ENCODE measurements around the gene TMEM131. TPM values are rescaled to one million over a fixed set of nuclear protein-coding genes. Genes with fewer than 3 reads are reported as not detected.

TMEM131 gene
- total RNA-seq, 1 donor from 2014 or later, result 59.4 TPM

DNA sequence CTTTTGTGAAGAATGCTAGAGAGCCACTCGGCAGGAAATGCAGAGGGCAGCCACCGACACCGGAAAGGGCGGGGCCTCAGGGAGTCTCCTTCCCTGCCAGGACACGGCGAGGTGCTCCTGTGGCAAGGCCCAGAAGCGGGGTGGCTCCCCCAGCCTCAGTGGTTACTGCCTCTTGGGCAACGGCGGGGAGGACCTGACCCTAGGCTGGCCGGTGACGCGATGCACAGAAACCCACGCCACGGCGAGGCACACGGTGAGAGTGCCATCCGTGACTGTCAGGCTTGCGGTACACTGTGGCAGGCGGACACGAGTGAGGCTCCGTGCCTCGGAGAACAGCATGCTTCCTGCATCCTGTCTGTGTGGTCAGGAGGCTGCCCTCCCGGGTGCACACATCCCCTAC is 234.6 kb downstream of the TMEM131 start:
- Mint-ChIP-seq H3K27me3 (ENCODE audit: insufficient read depth, low read depth) (peaks cover 3% of the 10 kb centered on the region), H3K4me1 (no peaks in the 10 kb centered on the region), H3K36me3 (peaks cover 29% of the 10 kb centered on the region), H3K27ac (no peak overlapping the region), H3K9me3 (no peaks in the 10 kb centered on the region), H3K4me3 (no peak overlapping the region)
- no peaks in the 10 kb centered on the region for H3K79me2 ChIP-seq (ENCODE audit: low read depth)
- H4K20me1 ChIP-seq (ENCODE audit: low read depth), result no peaks in the 10 kb centered on the region
- H3K4me1 ChIP-seq, result no peaks in the 10 kb centered on the region
- H3K4me2 ChIP-seq, result no peak overlapping the region
- H3F3A ChIP-seq (ENCODE audit: low read depth), result no peaks in the 10 kb centered on the region
- H3K9me3 ChIP-seq (ENCODE audit: low read depth), result no peaks in the 10 kb centered on the region
- no peak overlapping the region for H3K27ac ChIP-seq
- no peaks in the 10 kb centered on the region for H3K36me3 ChIP-seq
- TF ChIP-seq EZH2 (IDR thresholded peaks at IDR 0.05) (no peak), EZH2phosphoT487 (IDR thresholded peaks at IDR 0.05) (no peak)
- TF ChIP-seq, protein P1, sequence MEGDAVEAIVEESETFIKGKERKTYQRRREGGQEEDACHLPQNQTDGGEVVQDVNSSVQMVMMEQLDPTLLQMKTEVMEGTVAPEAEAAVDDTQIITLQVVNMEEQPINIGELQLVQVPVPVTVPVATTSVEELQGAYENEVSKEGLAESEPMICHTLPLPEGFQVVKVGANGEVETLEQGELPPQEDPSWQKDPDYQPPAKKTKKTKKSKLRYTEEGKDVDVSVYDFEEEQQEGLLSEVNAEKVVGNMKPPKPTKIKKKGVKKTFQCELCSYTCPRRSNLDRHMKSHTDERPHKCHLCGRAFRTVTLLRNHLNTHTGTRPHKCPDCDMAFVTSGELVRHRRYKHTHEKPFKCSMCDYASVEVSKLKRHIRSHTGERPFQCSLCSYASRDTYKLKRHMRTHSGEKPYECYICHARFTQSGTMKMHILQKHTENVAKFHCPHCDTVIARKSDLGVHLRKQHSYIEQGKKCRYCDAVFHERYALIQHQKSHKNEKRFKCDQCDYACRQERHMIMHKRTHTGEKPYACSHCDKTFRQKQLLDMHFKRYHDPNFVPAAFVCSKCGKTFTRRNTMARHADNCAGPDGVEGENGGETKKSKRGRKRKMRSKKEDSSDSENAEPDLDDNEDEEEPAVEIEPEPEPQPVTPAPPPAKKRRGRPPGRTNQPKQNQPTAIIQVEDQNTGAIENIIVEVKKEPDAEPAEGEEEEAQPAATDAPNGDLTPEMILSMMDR (IDR thresholded peaks at IDR 0.05), result no peak
- H2AFZ ChIP-seq (replicated peaks), result no peak overlapping the region
- no peak for DNase-seq (ENCODE audit: low spot score)
- no peak overlapping the region for H3K4me3 ChIP-seq
- H3K27me3 ChIP-seq, result no peaks in the 10 kb centered on the region
- H3K9ac ChIP-seq, result no peak overlapping the region

DNA sequence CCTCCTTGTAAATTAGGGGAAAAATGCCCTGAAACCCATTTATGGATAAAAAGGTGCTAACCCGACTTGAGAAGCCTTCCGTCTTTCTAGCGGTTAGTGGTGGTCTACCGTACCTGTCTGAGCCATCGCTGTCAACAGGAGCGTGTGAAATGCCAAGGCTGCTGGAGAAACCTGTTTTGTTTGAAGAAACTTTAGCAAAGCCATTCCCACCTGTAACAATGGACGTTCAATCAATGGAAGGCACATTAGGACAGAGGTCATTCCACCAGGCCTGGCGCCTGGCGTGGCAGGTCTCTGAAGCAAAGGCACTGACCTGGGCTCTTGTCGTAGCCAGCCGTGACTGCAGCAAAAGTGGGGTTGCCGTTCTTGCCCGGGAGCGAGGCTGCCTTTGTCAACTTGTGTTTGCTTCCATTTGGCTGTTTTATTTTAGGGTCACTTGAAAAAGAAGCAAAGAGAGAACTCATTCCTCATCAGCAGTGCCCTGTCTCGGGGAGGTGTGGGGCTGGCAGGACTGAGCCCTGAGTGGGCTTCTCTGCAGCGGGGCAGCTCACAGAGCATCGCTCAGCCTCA is 235.2 kb downstream of the TMEM131 start:
- H3K79me2 ChIP-seq (ENCODE audit: low read depth), result no peaks in the 10 kb centered on the region
- H3K4me2 ChIP-seq, result no peak overlapping the region
- no peak overlapping the region for H2AFZ ChIP-seq (replicated peaks)
- H3K27ac ChIP-seq, result no peak overlapping the region
- no peaks in the 10 kb centered on the region for H3K9me3 Mint-ChIP-seq
- H3K27ac Mint-ChIP-seq, result no peak overlapping the region
- no peak for DNase-seq (ENCODE audit: low spot score)
- H3F3A ChIP-seq (ENCODE audit: low read depth), result peaks cover 3% of the 10 kb centered on the region
- H3K4me1 ChIP-seq, result no peaks in the 10 kb centered on the region
- no peak overlapping the region for H3K4me3 ChIP-seq
- H3K9me3 ChIP-seq (ENCODE audit: low read depth), result no peaks in the 10 kb centered on the region
- no peak overlapping the region for H3K9ac ChIP-seq
- H3K36me3 Mint-ChIP-seq, result peaks cover 33% of the 10 kb centered on the region
- TF ChIP-seq, protein P1 (IDR thresholded peaks at IDR 0.05), result no peak
- TF ChIP-seq EZH2 (IDR thresholded peaks at IDR 0.05) (no peak), EZH2phosphoT487 (IDR thresholded peaks at IDR 0.05) (no peak)
- H3K4me3 Mint-ChIP-seq, result no peak overlapping the region
- no peaks in the 10 kb centered on the region for H3K27me3 ChIP-seq
- no peaks in the 10 kb centered on the region for H3K36me3 ChIP-seq
- H3K4me1 Mint-ChIP-seq, result no peaks in the 10 kb centered on the region
- peaks cover 5% of the 10 kb centered on the region for H3K27me3 Mint-ChIP-seq (ENCODE audit: insufficient read depth, low read depth)
- H4K20me1 ChIP-seq (ENCODE audit: low read depth), result no peaks in the 10 kb centered on the region

DNA sequence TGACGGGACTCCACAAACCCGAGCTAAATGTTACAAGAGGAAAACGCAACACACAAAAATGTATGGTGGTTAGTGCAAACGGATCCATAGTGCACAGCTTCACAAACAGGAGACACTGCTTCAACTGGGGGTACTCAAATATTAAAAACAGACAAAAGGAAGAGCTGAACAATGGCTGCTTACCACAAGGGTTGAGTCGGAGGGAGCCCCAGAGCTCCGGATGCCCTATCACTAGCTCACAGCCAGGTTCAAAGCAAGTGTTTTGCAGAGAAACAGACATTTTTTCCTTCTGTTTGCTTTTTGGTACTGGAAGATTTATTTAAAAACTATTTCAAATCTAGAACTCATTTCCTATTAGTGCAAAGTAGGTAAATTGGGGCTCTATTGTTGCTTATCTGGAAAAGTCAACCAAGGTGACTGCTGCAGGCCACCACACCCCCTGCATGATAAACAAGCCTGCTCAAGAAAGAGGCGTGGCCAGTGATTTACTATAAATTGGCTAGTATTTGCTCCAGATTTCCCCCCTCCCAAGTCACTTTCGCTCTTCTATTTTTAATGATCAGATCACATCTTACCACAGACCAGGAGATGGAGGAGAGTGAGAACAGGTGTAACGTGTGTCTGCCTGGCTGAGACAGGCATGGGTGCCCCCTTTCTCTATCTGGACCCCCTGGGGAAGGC is 235.9 kb downstream of the TMEM131 start:
- H3K36me3 Mint-ChIP-seq, result peaks cover 31% of the 10 kb centered on the region

More for the DNA sequence above, 235.9 kb downstream of the TMEM131 start:
- no peaks in the 10 kb centered on the region for H3K79me2 ChIP-seq (ENCODE audit: low read depth)
- peaks cover 5% of the 10 kb centered on the region for H3K27me3 Mint-ChIP-seq (ENCODE audit: insufficient read depth, low read depth)
- no peaks in the 10 kb centered on the region for H3K36me3 ChIP-seq
- H3K4me2 ChIP-seq, result no peak overlapping the region
- H3K9me3 Mint-ChIP-seq, result no peaks in the 10 kb centered on the region
- no peaks in the 10 kb centered on the region for H3K9me3 ChIP-seq (ENCODE audit: low read depth)
- H2AFZ ChIP-seq (replicated peaks), result no peak overlapping the region
- H3K4me1 Mint-ChIP-seq, result no peaks in the 10 kb centered on the region
- no peak overlapping the region for H3K4me3 ChIP-seq
- TF ChIP-seq, protein P1 (IDR thresholded peaks at IDR 0.05), result no peak
- no peak for TF ChIP-seq EZH2phosphoT487 (IDR thresholded peaks at IDR 0.05)
- no peak for TF ChIP-seq EZH2 (IDR thresholded peaks at IDR 0.05)
- no peak overlapping the region for H3K27ac ChIP-seq
- H4K20me1 ChIP-seq (ENCODE audit: low read depth), result no peaks in the 10 kb centered on the region
- peaks cover 3% of the 10 kb centered on the region for H3F3A ChIP-seq (ENCODE audit: low read depth)
- H3K4me3 Mint-ChIP-seq, result no peak overlapping the region
- no peaks in the 10 kb centered on the region for H3K4me1 ChIP-seq
- H3K27me3 ChIP-seq, result no peaks in the 10 kb centered on the region
- no peak overlapping the region for H3K9ac ChIP-seq
- no peak overlapping the region for H3K27ac Mint-ChIP-seq
- DNase-seq (ENCODE audit: low spot score), result no peak
